PC-9 (cell line): ENCODE measurements around the gene GATB. TPM values are rescaled to one million over a fixed set of nuclear protein-coding genes. Genes with fewer than 3 reads are reported as not detected.

Source experiments
- BruUV-seq: library from RNA; stranded (reverse); fragments of 400-500 nt; replicated peaks from 2 replicates; lab custom pipeline; 2021; lab: Mats Ljungman, UMichigan
- CTCF ChIA-PET: fragments of 300-600 bp; sonication (Branson Sonifier 250); formaldehyde crosslinking; loops from one replicate; lab custom pipeline; 2022; ENCODE audit warnings: antibody characterized with exemption; lab: Charles Lee
- POLR2A ChIA-PET: fragments of 300-600 bp; sonication (Branson Sonifier 250); formaldehyde crosslinking; loops from one replicate; lab custom pipeline; 2022; ENCODE audit warnings: antibody characterized with exemption; ENCODE audit not compliant: unreplicated experiment; lab: Charles Lee
- DNase-seq, 2 experiments: peaks; one replicate each; pipeline versions ENCODE4 v3.0.0 to v3.0.0-alpha.2; 2015 to 2022; ENCODE audit warnings: mixed read lengths in 1 of 2
- H2AFZ ChIP-seq: fragments of 200-600 bp; sonication (generic); 2 replicates; pipeline ENCODE4 v1.8.1; 2017; ENCODE audit warnings: antibody characterized with exemption
- H3F3A ChIP-seq: fragments of 200-600 bp; sonication (generic); 2 replicates; pipeline ENCODE4 v1.8.1; 2017; ENCODE audit warnings: antibody characterized with exemption, mild to moderate bottlenecking, low read depth; ENCODE audit not compliant: insufficient read depth
- H3K27ac ChIP-seq: fragments of 200-600 bp; sonication (generic); 2 replicates; pipeline ENCODE4 v1.6.1; 2016; ENCODE audit warnings: mixed run types
- H3K27me3 ChIP-seq: fragments of 200-600 bp; sonication (generic); 2 replicates; pipeline ENCODE4 v1.6.1; 2016; ENCODE audit warnings: low read depth, mixed run types; ENCODE audit not compliant: insufficient read depth
- H3K36me3 ChIP-seq: fragments of 200-600 bp; sonication (generic); 2 replicates; pipeline ENCODE4 v1.6.1; 2016; ENCODE audit warnings: low read depth, mixed run types
- H3K4me1 ChIP-seq: fragments of 200-600 bp; sonication (generic); replicated peaks from 2 replicates; pipeline ENCODE4 v1.6.1; 2016; ENCODE audit warnings: mixed run types; ENCODE audit not compliant: insufficient read depth
- H3K4me2 ChIP-seq: fragments of 200-600 bp; sonication (generic); 2 replicates; pipeline ENCODE4 v1.6.1; 2017; ENCODE audit warnings: mixed run types
- H3K4me3 ChIP-seq: fragments of 200-600 bp; sonication (generic); 2 replicates; pipeline ENCODE4 v1.6.1; 2016; ENCODE audit warnings: mixed run types
- H3K79me2 ChIP-seq: fragments of 200-600 bp; sonication (generic); 2 replicates; pipeline ENCODE4 v1.6.1; 2017; ENCODE audit warnings: low read depth, mixed run types
- H3K9me2 ChIP-seq: fragments of 200-600 bp; sonication (generic); 2 replicates; pipeline ENCODE4 v1.8.1; 2017; ENCODE audit warnings: mild to moderate bottlenecking; ENCODE audit not compliant: insufficient read depth
- H3K9me3 ChIP-seq: fragments of 200-600 bp; sonication (generic); 2 replicates; pipeline ENCODE4 v1.8.1; 2016; ENCODE audit warnings: low read depth; ENCODE audit not compliant: insufficient read depth
- H4K20me1 ChIP-seq: fragments of 200-600 bp; sonication (generic); 2 replicates; pipeline ENCODE4 v1.8.1; 2017; ENCODE audit not compliant: insufficient read depth
- CTCF ChIP-seq: fragments of 200-600 bp; sonication (generic); conservative IDR thresholded peaks from 2 replicates; pipeline ENCODE4 v1.6.1; 2017; ENCODE audit warnings: mixed run types, antibody characterized with exemption, mild to moderate bottlenecking, moderate library complexity
- EZH2 ChIP-seq: fragments of 200-600 bp; sonication (generic); IDR thresholded peaks from 2 replicates; pipeline ENCODE4 v1.8.0; 2017; ENCODE audit warnings: antibody characterized with exemption, low read depth
- intact Hi-C: fragments of 100-400 bp; cut with micrococcal nuclease; formaldehyde crosslinking; loops from one replicate; pipeline ENCODE4 v1.10.0; 2022; ENCODE audit not compliant: unreplicated experiment
- total RNA-seq: library from RNA; stranded (reverse); gene quantifications from 2 replicates; pipeline ENCODE4 v1.2.3, GENCODE V29; 2021

The GATB gene
- total RNA-seq, 1 experiment from 2014 or later: 24.2 TPM

GRCh38 chr4:151709071-151709470, 51.7 kb downstream of the GATB start:
- no peak for TF ChIP-seq EZH2
- TF ChIP-seq CTCF: no peak
- Histone ChIP-seq H3K79me2 (no peaks in the 10 kb centered on the region), H2AFZ (no peak overlapping the region), H3K36me3 (no peaks in the 10 kb centered on the region), H3K27me3 (no peaks in the 10 kb centered on the region), H3K4me2 (no peak overlapping the region), H4K20me1 (no peaks in the 10 kb centered on the region), H3K4me1 (no peaks in the 10 kb centered on the region), H3K9me3 (no peaks in the 10 kb centered on the region), H3F3A (no peaks in the 10 kb centered on the region), H3K4me3 (no peak overlapping the region), H3K27ac (no peak overlapping the region), H3K9me2 (no peaks in the 10 kb centered on the region)
- no TSS peak for BruUV-seq
- intact Hi-C loops: no loop called here
- ChIA-PET CTCF (no interaction called here), POLR2A (interaction anchor here (0.5 kb wide), 1 partner anchor 993 kb away, joined by 4 read pairs; no protein-coding TSS in a partner anchor)
- no peak for DNase-seq

- Histone ChIP-seq H3K9me2 (no peaks in the 10 kb centered on the region), H3K36me3 (no peaks in the 10 kb centered on the region; the same call in 1 of the 2 replicates), H4K20me1 (no peaks in the 10 kb centered on the region), H3K27ac (no peak overlapping the region), H2AFZ (no peak overlapping the region), H3K4me1 (no peaks in the 10 kb centered on the region), H3F3A (no peaks in the 10 kb centered on the region), H3K4me3 (no peak overlapping the region), H3K79me2 (no peaks in the 10 kb centered on the region), H3K27me3 (no peaks in the 10 kb centered on the region), H3K9me3 (no peaks in the 10 kb centered on the region), H3K4me2 (no peak overlapping the region)
- no peak for DNase-seq
- no TSS peak for BruUV-seq
- no peak for TF ChIP-seq CTCF
- ChIA-PET POLR2A (no interaction called here), CTCF (no interaction called here)
- intact Hi-C loops: no loop called here
Observed at GRCh38 chr4:151708100-151708499, 52.7 kb downstream of the GATB start.

GRCh38 chr4:151703401-151703800, 57.4 kb downstream of the GATB start:
- Histone ChIP-seq H3K9me2 (no peaks in the 10 kb centered on the region), H3K27me3 (no peaks in the 10 kb centered on the region), H3F3A (no peaks in the 10 kb centered on the region), H3K79me2 (no peaks in the 10 kb centered on the region), H4K20me1 (no peaks in the 10 kb centered on the region), H3K4me2 (no peak overlapping the region), H3K4me1 (no peaks in the 10 kb centered on the region), H3K4me3 (no peak overlapping the region), H2AFZ (no peak overlapping the region), H3K9me3 (no peaks in the 10 kb centered on the region), H3K27ac (no peak overlapping the region), H3K36me3 (no peaks in the 10 kb centered on the region; the same call in 1 of the 2 replicates)
- DNase-seq: no peak
- intact Hi-C loops: no loop called here
- CTCF ChIA-PET: no interaction called here
- TF ChIP-seq EZH2 (no peak), CTCF (no peak)
- BruUV-seq: no TSS peak
- POLR2A ChIA-PET: no interaction called here
